NCI-H524 (cell line): ENCODE measurements around the gene LMCD1.

Experiments
- DNase-seq, 2 experiments: peaks; one replicate each; lab custom pipeline; 2025; lab: John Stamatoyannopoulos, UW

Gene LMCD1

GRCh38 chr3:8505621-8506020 lies 4.0 kb downstream of the LMCD1 start:
- no peak for DNase-seq

DNA sequence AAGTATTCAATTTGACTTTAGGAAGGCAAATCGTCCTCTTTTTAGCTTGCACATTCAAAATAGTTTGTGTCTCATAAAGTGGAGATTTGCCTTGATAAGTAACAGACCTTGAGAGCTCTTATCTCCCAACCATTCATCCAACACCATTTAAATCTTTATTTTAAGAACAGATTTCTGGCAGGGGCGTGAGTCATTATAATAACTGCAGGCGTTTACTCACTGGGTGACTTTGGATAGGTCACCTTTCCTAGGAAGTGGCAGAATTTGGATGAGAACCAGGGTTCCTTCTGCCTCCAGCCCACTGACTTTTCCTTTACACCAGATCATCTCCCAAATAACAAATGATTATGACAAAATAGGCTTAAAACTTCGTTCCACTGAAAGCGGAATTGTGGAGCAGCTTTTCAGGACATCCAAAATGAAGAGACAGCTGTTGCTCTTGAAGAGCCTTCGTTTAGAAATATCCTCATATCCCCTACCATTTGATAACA lies 5.0 kb downstream of the LMCD1 start:
- peak in 1 of 2 experiments; percentile 67 for DNase-seq

DNA sequence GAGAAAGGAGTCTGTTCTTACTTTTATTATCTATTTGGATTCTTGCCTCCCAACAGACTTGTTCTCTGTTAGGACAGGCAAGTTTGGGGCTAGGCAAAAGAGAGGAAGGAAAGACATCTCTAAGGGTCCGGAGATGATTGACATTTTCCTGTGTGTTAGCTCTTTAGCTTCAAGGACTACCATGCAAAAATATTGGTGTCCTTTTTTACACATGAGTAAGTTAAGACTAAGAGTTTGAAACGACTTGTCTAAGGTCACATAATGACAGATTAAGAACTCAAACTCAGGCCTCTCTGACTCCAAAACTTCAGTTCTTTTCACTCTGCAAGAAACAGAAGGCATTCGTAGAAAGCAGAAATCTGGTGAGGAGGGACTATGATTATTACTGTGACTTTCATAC lies 5.9 kb downstream of the LMCD1 start:
- no peak for DNase-seq

DNA sequence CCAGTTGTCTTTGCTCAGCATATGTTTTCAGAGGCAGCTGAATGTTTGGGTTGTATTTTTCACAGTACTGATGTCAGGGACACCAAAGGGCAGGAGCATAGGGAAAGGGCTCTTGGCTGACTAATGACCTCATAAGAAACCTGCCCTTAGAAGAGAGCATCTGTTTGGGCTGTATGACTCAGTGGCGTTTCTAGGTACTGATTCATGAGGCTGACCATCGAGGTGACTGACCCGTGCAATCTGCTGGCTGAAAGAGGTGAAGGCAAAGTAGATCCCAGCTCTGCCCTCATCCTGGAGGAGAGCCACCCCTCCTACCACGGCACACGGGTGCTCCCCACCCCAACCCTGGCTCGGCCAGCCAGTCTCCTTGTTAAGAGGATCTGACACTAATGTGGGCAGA lies 8.3 kb downstream of the LMCD1 start:
- no peak for DNase-seq

DNA sequence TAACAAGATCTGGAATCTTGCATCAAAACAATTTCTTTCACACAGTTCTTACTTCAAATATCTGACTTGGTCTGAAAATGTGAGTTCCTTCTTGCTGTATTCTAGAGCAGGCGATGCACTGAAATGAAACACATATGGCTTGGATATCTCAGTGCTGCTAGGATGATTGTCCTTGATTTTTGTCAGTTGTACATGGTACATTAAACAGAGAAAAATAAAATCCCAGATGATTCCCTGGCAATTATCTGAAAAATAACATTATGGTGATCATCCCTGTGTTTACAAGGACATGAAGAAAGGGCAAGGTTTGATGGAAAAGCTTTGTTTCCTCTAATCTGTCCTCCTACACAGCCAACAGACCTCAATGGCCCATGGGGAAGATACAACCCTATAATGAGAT lies 10.6 kb downstream of the LMCD1 start:
- DNase-seq = no peak

DNA sequence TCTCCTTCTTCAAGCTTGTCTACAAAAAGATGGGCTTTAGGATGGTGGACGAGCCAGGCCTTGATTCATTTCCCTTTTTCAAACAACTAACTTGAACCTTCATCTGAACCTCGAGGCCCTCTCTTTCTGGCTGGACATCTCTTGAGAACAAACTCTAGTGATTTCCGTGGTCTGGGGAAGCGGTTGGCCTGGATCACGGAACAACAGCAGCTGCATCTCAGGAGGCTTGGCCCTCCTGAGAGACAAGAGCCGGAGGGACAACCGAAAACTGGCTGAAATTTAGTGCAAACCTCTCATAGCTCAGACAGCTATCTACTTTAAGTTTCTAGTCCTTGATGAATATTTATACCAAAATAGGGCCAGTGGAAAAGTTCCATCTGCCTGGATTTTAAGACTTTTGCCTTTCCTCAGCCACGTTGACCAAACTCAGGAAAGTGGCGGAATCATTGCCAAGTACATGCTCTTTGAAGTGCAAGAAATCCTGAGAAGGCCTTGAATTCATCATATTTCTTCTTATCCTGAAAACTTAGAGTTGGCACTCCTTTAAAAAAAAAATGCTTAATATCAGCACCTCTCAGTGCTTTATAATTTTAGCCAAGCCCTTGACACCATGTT lies 14.5 kb downstream of the LMCD1 start:
- no peak for DNase-seq

DNA sequence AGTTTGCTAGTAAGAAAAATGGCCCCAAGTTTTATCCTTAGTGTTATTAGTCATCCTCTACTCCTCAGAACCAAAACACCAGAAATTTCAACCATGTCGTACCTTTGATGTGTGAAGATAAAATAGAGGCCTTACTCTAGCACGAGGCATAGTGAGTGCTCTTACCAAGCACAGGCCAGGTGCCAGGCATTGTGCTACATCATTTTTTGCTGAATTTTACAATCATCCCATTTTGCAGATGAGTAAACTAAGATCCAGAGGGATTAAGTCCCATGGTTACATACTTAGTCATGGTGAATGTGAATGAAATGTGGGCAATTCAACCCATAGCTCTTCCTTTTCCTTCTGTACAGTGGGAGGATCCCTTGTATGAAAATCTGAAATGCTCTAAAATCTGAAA lies 15.2 kb downstream of the LMCD1 start:
- DNase-seq = no peak

DNA sequence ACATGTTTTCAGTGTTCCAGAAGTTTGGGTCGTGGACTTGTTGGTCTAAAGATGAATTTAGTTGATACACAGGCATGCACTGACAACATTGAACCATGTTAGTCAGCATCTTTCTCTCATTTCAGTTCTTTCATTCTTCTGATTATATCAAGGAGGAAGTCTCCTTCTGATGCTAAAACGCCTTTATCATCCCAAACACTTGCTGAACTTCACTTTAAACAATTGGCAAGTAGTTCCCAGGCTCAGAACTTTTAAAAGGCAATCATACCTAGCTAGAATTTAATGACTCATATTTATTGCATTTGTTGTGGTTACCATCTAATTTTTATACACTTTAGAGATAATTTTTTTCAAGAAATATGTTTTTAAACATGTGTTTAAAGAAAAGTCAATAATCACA lies 15.9 kb downstream of the LMCD1 start:
- DNase-seq = no peak

GRCh38 chr3:8518138-8518537 lies 16.5 kb downstream of the LMCD1 start:
- DNase-seq = no peak

DNA sequence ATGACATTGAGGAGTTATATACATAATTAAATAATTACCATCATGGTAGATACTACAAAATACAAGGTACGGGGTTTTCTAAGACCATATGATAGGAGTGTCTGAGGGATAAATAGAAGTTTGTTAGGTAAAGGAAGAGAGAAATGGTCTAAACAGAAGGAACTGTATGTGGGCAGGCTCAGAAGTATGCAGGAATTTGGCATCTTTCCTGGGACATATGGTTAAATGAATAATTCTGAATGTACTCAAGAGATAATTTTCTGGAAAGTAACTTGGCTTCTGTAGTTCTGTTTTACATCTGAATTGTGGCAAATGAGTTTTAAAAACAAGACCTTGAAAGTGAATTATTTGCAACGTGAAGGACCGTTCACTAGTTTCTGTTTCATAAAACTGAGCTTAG lies 17.5 kb downstream of the LMCD1 start:
- no peak for DNase-seq

GRCh38 chr3:8519774-8520448 lies 18.3 kb downstream of the LMCD1 start:
- no peak for DNase-seq

DNA sequence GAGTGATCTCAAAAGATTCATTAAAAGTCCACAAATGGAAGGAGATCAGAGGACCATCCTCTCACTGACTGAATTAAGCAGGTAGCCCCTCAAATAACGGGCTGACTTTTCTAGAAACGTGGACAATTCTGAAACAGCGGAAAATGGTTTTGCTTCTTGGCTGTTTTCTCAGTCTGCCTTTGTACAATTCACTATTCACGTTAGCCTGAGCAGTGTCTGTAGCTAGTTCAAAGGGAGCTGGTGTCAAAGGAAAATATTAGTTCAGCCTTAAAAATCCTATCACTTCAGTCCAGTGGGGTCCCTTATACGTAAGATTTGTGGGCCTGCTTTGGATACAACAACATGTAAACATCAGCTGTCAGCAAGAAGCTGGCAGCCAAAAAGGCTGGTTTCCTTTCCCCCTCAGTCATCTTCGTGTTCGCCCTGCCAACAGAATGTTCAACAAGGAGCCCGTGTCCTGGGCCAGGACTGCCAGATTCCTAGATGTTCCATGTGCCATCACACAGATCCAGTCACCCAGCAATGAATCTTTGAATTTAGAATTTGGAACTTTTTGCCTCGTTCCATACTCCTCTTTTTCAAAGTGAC lies 19.3 kb downstream of the LMCD1 start:
- DNase-seq = no peak

- no peak for DNase-seq
These were observed 21.4 kb downstream of the LMCD1 start for GRCh38 chr3:8523041-8523440.

DNA sequence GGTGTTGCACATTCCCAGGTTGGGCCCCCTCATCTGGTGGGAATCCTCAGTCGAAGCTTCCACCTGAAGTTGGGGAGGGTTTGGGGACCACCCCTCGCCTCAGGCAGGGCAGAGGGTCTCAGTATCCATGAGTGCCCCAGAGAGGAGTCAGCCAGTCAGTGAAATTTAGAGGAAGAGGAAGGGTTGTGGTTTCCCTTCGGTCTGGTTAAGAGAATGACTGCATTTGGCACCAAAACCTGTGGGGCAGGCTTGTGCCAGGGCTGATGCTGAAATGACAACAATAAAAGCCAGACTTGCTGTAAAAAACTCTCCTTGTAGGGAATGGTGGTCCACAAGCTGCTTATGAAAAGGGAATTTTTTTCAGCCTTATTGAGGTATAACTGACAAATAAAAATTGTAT lies 22.6 kb downstream of the LMCD1 start:
- no peak for DNase-seq

DNA sequence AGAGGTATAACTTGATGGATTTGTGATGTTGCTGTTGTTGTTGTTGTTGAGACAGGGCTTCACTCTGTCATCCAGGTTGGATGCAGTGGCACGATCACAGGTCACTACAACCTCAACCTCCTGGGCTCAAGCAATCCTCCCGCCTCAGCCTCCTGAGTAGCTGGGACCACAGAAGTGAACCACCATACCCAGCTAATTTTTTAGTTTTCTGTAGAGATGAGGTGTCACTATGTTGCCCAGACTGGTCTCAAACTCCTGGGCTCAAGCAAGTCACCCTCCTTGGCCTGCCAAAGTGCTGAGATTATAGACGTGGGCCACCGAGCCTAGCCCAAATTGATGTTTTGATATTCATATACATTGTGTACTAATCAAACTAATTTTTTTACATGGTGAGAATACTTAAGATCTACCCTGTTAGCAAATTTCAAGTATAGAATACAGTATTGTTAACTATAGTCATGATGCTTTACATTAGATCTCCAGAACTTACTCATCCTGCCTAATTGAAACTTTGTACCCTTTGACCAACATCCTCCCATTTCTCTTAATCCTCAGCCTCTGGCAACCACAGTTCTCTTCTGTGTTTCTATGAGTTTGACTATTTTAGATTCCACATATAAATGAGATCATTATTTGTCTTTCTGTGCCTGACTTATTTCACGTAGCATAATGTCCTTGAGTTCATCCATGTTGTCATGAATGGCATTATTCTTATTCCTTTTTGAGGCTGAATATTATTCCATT lies 23.2 kb downstream of the LMCD1 start:
- no peak for DNase-seq

- DNase-seq = no peak
These were observed 24.3 kb downstream of the LMCD1 start for GRCh38 chr3:8525893-8526292.

GRCh38 chr3:8529181-8529637 lies 27.6 kb downstream of the LMCD1 start:
- DNase-seq = peak; percentile 53 to 60

DNA sequence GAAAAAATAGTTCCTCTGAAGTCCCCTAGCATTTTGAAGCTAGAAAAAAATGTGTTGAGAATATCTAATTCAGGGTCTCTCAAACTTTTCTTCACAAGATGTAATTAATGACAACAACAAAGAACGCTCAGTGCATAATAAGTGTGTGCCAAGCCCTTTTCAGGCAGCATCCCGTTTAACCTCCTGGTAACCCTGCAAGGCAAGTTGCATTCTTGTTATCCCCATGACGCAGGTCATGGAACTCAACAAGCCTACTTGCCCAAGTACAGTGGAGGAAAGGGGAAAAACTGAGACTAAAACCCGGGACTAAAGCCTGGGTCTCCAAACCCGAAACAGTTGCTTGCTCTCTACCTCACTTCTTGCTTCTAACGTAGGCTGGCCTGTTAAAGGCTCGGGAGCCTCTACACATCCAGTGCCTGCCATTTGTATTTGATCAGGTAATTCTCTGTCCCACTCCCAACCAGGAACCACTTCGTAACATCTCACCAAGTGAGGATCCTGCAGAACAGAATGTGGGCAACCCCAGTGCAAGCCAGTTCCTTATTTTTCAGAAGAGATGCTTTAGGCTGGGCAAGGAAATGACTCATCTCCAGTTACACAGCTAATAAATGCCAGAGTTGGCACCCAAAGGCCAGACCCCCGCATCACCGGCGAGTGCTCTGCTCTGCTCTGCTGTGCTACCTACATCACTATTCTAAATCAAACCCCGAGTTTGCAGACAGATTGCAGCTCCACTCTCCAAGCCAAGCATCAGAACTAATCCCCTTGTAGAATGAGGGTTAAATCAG lies 28.3 kb downstream of the LMCD1 start:
- DNase-seq = peak; percentile 71 to 89

- no peak for DNase-seq
These were observed 29.0 kb downstream of the LMCD1 start for GRCh38 chr3:8530581-8530980.

- DNase-seq = no peak
These were observed 30.7 kb downstream of the LMCD1 start for GRCh38 chr3:8532251-8532871.
